ENCODE results near the gene TMEM233.

- TF ChIP-seq CTCF (conservative IDR thresholded peaks at IDR 0.05; ENCODE audit: low read length): no peak
- TF ChIP-seq EZH2phosphoT487 (IDR thresholded peaks at IDR 0.05; ENCODE audit: borderline replicate concordance, low read depth, low read length): no peak
These were observed 21.1 kb downstream of the TMEM233 start for GRCh38 chr12:119614705-119615104.
